Neural cell (in vitro differentiated cells): ENCODE data around the gene PLPP3. TPM values are rescaled to one million over a fixed set of nuclear protein-coding genes. Genes with fewer than 3 reads are reported as not detected.

Experiments used
- H2AFZ ChIP-seq: fragments of 200-600, 300-800 bp; sonication (generic), shearing (Covaris generic); 2 replicates; pipeline ENCODE4 v1.6.0; 2014; ENCODE audit warnings: low read depth, mild to moderate bottlenecking, antibody characterized with exemption, low read length, moderate library complexity
- H3F3A ChIP-seq: fragments of 200-600 bp; shearing (Covaris generic); 2 replicates; pipeline ENCODE4 v1.6.1; 2016; ENCODE audit warnings: mild to moderate bottlenecking, moderate library complexity, mixed read lengths, antibody characterized with exemption, low read length; ENCODE audit not compliant: insufficient read depth, poor library complexity, severe bottlenecking
- H3K27ac ChIP-seq: fragments of 200-600, 300-800 bp; sonication (generic), shearing (Covaris generic); 2 replicates; pipeline ENCODE4 v1.5.1; 2014; ENCODE audit warnings: mild to moderate bottlenecking, low read length, moderate library complexity
- H3K27me3 ChIP-seq: fragments of 300-800, 200-600 bp; sonication (generic), shearing (Covaris generic); 2 replicates; pipeline ENCODE4 v1.6.0; 2014; ENCODE audit warnings: mild to moderate bottlenecking, low read depth, low read length, moderate library complexity; ENCODE audit not compliant: insufficient read depth
- H3K36me3 ChIP-seq: fragments of 300-800, 200-600 bp; sonication (generic), shearing (Covaris generic); 2 replicates; pipeline ENCODE4 v1.5.1; 2014; ENCODE audit warnings: mild to moderate bottlenecking, antibody characterized with exemption, low read length, moderate library complexity; ENCODE audit not compliant: insufficient read depth
- H3K4me2 ChIP-seq: fragments of 300-800, 200-600 bp; sonication (generic), shearing (Covaris generic); 2 replicates; pipeline ENCODE4 v1.6.0; 2014; ENCODE audit warnings: mild to moderate bottlenecking, low read length
- H3K4me3 ChIP-seq: fragments of 300-800, 200-600 bp; sonication (generic), shearing (Covaris generic); 2 replicates; pipeline ENCODE4 v1.5.1; 2014; ENCODE audit warnings: mild to moderate bottlenecking, low read length, moderate library complexity
- H3K79me2 ChIP-seq: fragments of 200-600 bp; shearing (Covaris generic); replicated peaks from 2 replicates; pipeline ENCODE4 v1.6.0; 2014; ENCODE audit warnings: mild to moderate bottlenecking, low read length, moderate library complexity; ENCODE audit not compliant: insufficient read depth
- H3K9ac ChIP-seq: fragments of 300-800, 200-600 bp; sonication (generic), shearing (Covaris generic); 2 replicates; pipeline ENCODE4 v1.6.1; 2016; ENCODE audit warnings: mild to moderate bottlenecking, low read length, mixed read lengths
- H3K9me2 ChIP-seq: fragments of 200-600 bp; shearing (Covaris generic); 2 replicates; pipeline ENCODE4 v1.6.1; 2016; ENCODE audit warnings: mild to moderate bottlenecking, low read length, mixed read lengths; ENCODE audit not compliant: insufficient read depth
- H3K9me3 ChIP-seq: fragments of 200-600, 300-800 bp; sonication (generic), shearing (Covaris generic); 2 replicates; pipeline ENCODE4 v1.6.1; 2016; ENCODE audit warnings: mild to moderate bottlenecking, mixed run types, low read length, moderate library complexity, mixed read lengths
- H4K20me1 ChIP-seq: fragments of 200-600 bp; shearing (Covaris generic); 2 replicates; pipeline ENCODE4 v1.6.1; 2016; ENCODE audit warnings: mild to moderate bottlenecking, mixed run types; ENCODE audit not compliant: insufficient read depth
- CTCF ChIP-seq: fragments of 450-650 bp; IDR thresholded peaks from 2 replicates; pipeline ENCODE4 v1.5.1; 2014; ENCODE audit warnings: antibody characterized with exemption, mild to moderate bottlenecking, moderate library complexity; ENCODE audit not compliant: poor library complexity, severe bottlenecking
- EP300 ChIP-seq: fragments of 450-650 bp; conservative IDR thresholded peaks from 2 replicates; pipeline ENCODE4 v1.6.1; 2014; ENCODE audit warnings: antibody characterized with exemption, mild to moderate bottlenecking, moderate library complexity; ENCODE audit not compliant: poor library complexity, severe bottlenecking
- EZH2 ChIP-seq: fragments of 200-600, 300-800 bp; shearing (Covaris generic), sonication (generic); IDR thresholded peaks from 2 replicates; pipeline ENCODE4 v1.6.1; 2014; ENCODE audit warnings: antibody characterized with exemption, low read length, borderline replicate concordance, mild to moderate bottlenecking; ENCODE audit not compliant: insufficient read depth, poor library complexity, severe bottlenecking
- MXI1 ChIP-seq: fragments of 450-650 bp; conservative IDR thresholded peaks from 2 replicates; pipeline ENCODE4 v1.6.1; 2014; ENCODE audit warnings: antibody characterized with exemption, mild to moderate bottlenecking; ENCODE audit not compliant: poor library complexity, severe bottlenecking
- POLR2AphosphoS5 ChIP-seq: IDR thresholded peaks from 2 replicates; pipeline ENCODE4 v1.6.1; 2012
- RAD21 ChIP-seq: fragments of 450-650 bp; conservative IDR thresholded peaks from 2 replicates; pipeline ENCODE4 v1.6.1; 2014; ENCODE audit warnings: antibody characterized with exemption, mild to moderate bottlenecking, moderate library complexity
- REST ChIP-seq: IDR thresholded peaks from 2 replicates; pipeline ENCODE4 v1.6.1; 2012; ENCODE audit warnings: borderline replicate concordance
- SMC3 ChIP-seq: fragments of 450-650 bp; conservative IDR thresholded peaks from 2 replicates; pipeline ENCODE4 v1.6.1; 2014; ENCODE audit warnings: antibody characterized with exemption, mild to moderate bottlenecking, moderate library complexity; ENCODE audit not compliant: poor library complexity
- TAF1 ChIP-seq: IDR thresholded peaks from 2 replicates; pipeline ENCODE4 v1.6.1; 2012; ENCODE audit warnings: low read depth
- polyA plus RNA-seq: library from polyadenylated mRNA; depleted of rRNA; stranded (reverse); fragments of >200 nt; gene quantifications from 2 replicates; pipeline ENCODE4 v1.2.3, GENCODE V29; 2014

PLPP3 gene
- polyA plus RNA-seq, 1 donor from 2014 or later = 2.1 TPM

GRCh38 chr1:56453016-56453415 lies 126.3 kb downstream of the PLPP3 start:
- H3K36me3 ChIP-seq = no peaks in the 10 kb centered on the region
- H4K20me1 ChIP-seq = no peaks in the 10 kb centered on the region
- H3K27ac ChIP-seq = no peak overlapping the region
- no peaks in the 10 kb centered on the region for H3K9me2 ChIP-seq
- no peak overlapping the region for H3K9ac ChIP-seq
- H3K4me2 ChIP-seq = no peak overlapping the region
- no peak for TF ChIP-seq POLR2AphosphoS5
- no peak for TF ChIP-seq EP300
- no peak for TF ChIP-seq MXI1
- TF ChIP-seq TAF1 = no peak
- TF ChIP-seq SMC3 = no peak
- TF ChIP-seq RAD21 = no peak
- H3F3A ChIP-seq = no peaks in the 10 kb centered on the region
- H3K4me3 ChIP-seq = no peak overlapping the region
- no peaks in the 10 kb centered on the region for H3K27me3 ChIP-seq
- no peaks in the 10 kb centered on the region for H3K9me3 ChIP-seq
- H2AFZ ChIP-seq = no peak overlapping the region
- no peaks in the 10 kb centered on the region for H3K79me2 ChIP-seq

GRCh38 chr1:56452027-56453011 lies 127.0 kb downstream of the PLPP3 start:
- Histone ChIP-seq H3K27ac (no peak overlapping the region), H3F3A (no peaks in the 10 kb centered on the region), H3K27me3 (no peaks in the 10 kb centered on the region), H3K36me3 (no peaks in the 10 kb centered on the region), H3K4me3 (no peak overlapping the region), H3K4me2 (no peak overlapping the region), H3K9me2 (no peaks in the 10 kb centered on the region), H2AFZ (no peak overlapping the region), H3K9me3 (no peaks in the 10 kb centered on the region), H3K9ac (no peak overlapping the region), H4K20me1 (no peaks in the 10 kb centered on the region), H3K79me2 (no peaks in the 10 kb centered on the region)
- no peak for TF ChIP-seq EZH2
- TF ChIP-seq EP300 = no peak
- no peak for TF ChIP-seq REST
- TF ChIP-seq RAD21 = no peak
- TF ChIP-seq POLR2AphosphoS5 = no peak
- TF ChIP-seq CTCF = no peak
- no peak for TF ChIP-seq SMC3
- no peak for TF ChIP-seq TAF1
- no peak for TF ChIP-seq MXI1
